DOHH2 (cell line): ENCODE results near the gene DEDD2.
"Not testable (repeated sequence)": the region's sequence is repeated elsewhere in the genome, so short reads cannot be mapped to it uniquely, and the experiment has no call there.

Source experiments
- H3F3A ChIP-seq: fragments of 200-600 bp; sonication (generic), shearing (Covaris generic); 2 replicates; pipeline ENCODE4 v1.6.0; 2016; ENCODE audit warnings: antibody characterized with exemption, mild to moderate bottlenecking; ENCODE audit not compliant: control insufficient read depth, insufficient read depth
- H3K27ac ChIP-seq: fragments of 200-600 bp; sonication (generic); 2 replicates; pipeline ENCODE4 v1.5.1; 2014; ENCODE audit warnings: low read depth, mild to moderate bottlenecking, low read length, moderate library complexity
- H3K27me3 ChIP-seq: fragments of 200-600 bp; sonication (generic); 2 replicates; pipeline ENCODE4 v1.6.1; 2014; ENCODE audit warnings: mild to moderate bottlenecking, low read length, mixed read lengths; ENCODE audit not compliant: control insufficient read depth
- H3K36me3 ChIP-seq: fragments of 200-600 bp; sonication (generic); 2 replicates; pipeline ENCODE4 v1.6.1; 2014; ENCODE audit warnings: mild to moderate bottlenecking, low read length, moderate library complexity, mixed read lengths; ENCODE audit not compliant: control insufficient read depth
- H3K4me1 ChIP-seq: fragments of 200-600 bp; sonication (generic); 2 replicates; pipeline ENCODE4 v1.6.1; 2014; ENCODE audit warnings: mild to moderate bottlenecking, low read length, mixed read lengths; ENCODE audit not compliant: control insufficient read depth
- H3K4me2 ChIP-seq: fragments of 200-600 bp; sonication (generic); 2 replicates; pipeline ENCODE4 v1.6.0; 2014; ENCODE audit warnings: mild to moderate bottlenecking, low read length, moderate library complexity
- H3K4me3 ChIP-seq: fragments of 200-600 bp; sonication (generic); 2 replicates; pipeline ENCODE4 v1.5.1; 2014; ENCODE audit warnings: mild to moderate bottlenecking, low read length, mixed read lengths
- H3K79me2 ChIP-seq: fragments of 200-600 bp; sonication (generic); 2 replicates; pipeline ENCODE4 v1.6.1; 2014; ENCODE audit warnings: mild to moderate bottlenecking, low read length, mixed read lengths; ENCODE audit not compliant: control insufficient read depth
- H3K9me2 ChIP-seq: fragments of 200-600 bp; sonication (generic); replicated peaks from 2 replicates; pipeline ENCODE4 v1.6.1; 2014; ENCODE audit warnings: mild to moderate bottlenecking, low read length, mixed read lengths; ENCODE audit not compliant: control insufficient read depth
- H3K9me3 ChIP-seq: fragments of 200-600 bp; sonication (generic); 2 replicates; pipeline ENCODE4 v1.6.1; 2014; ENCODE audit warnings: antibody characterized with exemption, low read length, mixed read lengths; ENCODE audit not compliant: control insufficient read depth, insufficient read depth
- H4K20me1 ChIP-seq: fragments of 200-600 bp; sonication (generic); 2 replicates; pipeline ENCODE4 v1.6.0; 2014; ENCODE audit warnings: low read depth, mild to moderate bottlenecking, antibody characterized with exemption, low read length, moderate library complexity; ENCODE audit not compliant: control insufficient read depth, insufficient read depth
- CTCF ChIP-seq: fragments of 200-600 bp; sonication (generic); IDR thresholded peaks from one replicate; pipeline ENCODE4 v1.5.1; 2014; ENCODE audit warnings: antibody characterized with exemption, mild to moderate bottlenecking, low read depth, low read length; ENCODE audit not compliant: poor library complexity, severe bottlenecking
- EZH2phosphoT487 ChIP-seq: fragments of 200-600 bp; sonication (generic); IDR thresholded peaks from 2 replicates; pipeline ENCODE4 v1.6.1; 2017; ENCODE audit warnings: borderline replicate concordance, mild to moderate bottlenecking, antibody characterized with exemption, low read length, moderate library complexity, mixed read lengths

The DEDD2 gene

DNA sequence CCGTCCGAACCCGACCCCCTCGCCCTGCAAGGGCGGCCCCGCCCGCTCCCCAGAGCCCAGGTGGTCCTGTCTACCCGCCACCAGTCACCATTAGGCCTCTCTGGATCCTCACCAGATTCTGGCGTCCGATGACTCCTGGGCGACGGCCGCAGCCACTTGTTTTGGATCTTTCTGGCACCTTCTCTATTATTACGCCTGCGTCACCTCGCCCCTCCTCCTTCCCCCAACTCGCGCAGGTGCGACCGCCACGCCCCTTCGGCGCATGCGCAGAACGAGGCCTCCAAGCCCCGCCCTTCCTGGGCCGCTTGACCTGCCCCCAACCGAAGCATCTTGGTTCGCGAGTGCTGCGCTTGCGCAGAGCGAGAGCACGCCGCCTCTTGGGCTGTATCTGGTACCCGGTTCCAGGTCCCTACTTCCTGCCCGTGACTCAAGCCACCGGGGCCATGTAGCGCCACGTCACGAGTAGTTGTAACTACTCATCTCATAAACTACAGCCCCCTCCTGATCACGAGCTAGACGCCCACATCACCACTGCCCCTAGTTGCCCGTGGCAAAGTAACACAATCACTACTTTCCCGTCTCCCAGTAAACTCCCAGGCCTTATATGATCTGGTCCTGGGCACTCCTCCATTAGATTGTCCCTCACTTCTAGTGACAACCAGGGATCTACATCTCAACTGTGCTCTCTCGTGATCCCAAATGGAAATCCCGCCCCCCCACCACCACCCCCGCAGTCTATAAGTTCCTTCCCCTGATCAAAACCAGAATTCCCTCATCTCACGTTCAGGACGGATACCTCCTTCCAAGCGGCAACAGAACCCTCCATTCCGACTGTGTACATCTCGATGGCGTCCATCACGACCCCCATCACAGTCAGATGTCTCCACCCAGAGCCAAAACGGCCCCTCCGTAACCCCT is at the start of gene DEDD2:
TSS of gene DEDD2 (minus strand) at position 158 of the 918 bp plus-strand sequence. CDS start 670 bp downstream, outside the sequence.
- H4K20me1 ChIP-seq: peaks cover 14% of the 10 kb centered on the region; the same call in 1 of the 2 replicates
- no peak for TF ChIP-seq EZH2phosphoT487
- TF ChIP-seq CTCF: no peak
- no peaks in the 10 kb centered on the region for H3F3A ChIP-seq

GRCh38 chr19:42266928-42267603 is 49.6 kb upstream of the DEDD2 start:
- H3K27ac ChIP-seq: not testable (repeated sequence)
- Histone ChIP-seq H3K4me2 (peak overlapping the region; percentile 94), H3K4me3 (peak overlapping the region; percentile 94)

More for the DNA sequence above, at the start of gene DEDD2:
- Histone ChIP-seq H3K27ac (peak within 1 kb of the TSS; percentile 69), H3K9me2 (no peaks in the 10 kb centered on the region), H3K27me3 (no peaks in the 10 kb centered on the region), H3K9me3 (no peaks in the 10 kb centered on the region), H3K4me3 (peak within 1 kb of the TSS; percentile 98), H3K79me2 (peaks cover 94% of the 10 kb centered on the region), H3K4me1 (peaks cover 48% of the 10 kb centered on the region), H3K36me3 (peaks cover 63% of the 10 kb centered on the region), H3K4me2 (peak within 1 kb of the TSS; percentile 89)

DNA sequence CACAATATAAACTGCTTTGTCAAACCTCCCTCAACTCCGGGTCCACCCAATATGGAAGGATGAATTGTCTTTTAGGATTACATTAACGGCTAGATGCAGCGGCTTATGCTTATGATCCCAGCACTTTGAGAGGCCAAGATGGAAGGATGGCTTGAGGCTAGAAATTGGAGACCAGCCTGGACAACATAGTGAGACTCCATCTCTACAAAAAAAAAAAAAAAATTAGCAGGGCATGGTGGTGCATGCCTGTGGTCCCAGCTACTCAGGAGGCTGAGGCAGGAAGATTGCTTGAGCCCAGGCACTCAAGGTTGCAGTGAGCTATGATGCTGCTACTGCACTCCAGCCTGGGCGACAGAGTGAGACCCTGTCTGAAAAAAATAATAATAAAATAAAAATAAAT is 48.6 kb upstream of the DEDD2 start:
- Histone ChIP-seq H3K4me1 (peaks cover 23% of the 10 kb centered on the region), H3K79me2 (peaks cover 16% of the 10 kb centered on the region)
- not testable (repeated sequence) for H4K20me1 ChIP-seq, H3K27ac ChIP-seq, H3K36me3 ChIP-seq, H3K4me2 ChIP-seq, H3K27me3 ChIP-seq, H3K4me3 ChIP-seq, H3F3A ChIP-seq, H3K9me3 ChIP-seq, H3K9me2 ChIP-seq

More at GRCh38 chr19:42266928-42267603, 49.6 kb upstream of the DEDD2 start:
- H3K9me2 ChIP-seq, H3K9me3 ChIP-seq, H3K27me3 ChIP-seq, H4K20me1 ChIP-seq, H3K36me3 ChIP-seq, H3F3A ChIP-seq: not testable (repeated sequence)
- Histone ChIP-seq H3K4me1 (peaks cover 27% of the 10 kb centered on the region), H3K79me2 (peaks cover 19% of the 10 kb centered on the region)

DNA sequence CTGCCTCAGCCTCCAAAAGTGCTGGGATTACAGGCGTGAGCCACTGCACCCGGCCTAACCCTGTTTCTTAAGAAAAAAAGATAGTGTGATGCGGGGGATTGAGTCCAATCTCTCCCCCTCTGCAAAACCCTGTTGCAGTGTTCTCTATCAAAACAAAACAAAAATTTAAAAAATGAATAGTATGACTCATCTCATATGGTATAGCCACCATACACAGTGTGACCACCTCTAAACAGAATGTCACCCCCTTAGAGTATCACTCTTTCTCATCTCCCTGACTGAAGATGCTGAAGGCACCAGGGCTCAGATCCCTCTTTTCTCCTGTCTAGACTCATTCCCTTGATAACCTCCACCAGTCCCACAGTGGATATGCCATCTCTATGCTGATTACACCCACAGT is 44.3 kb upstream of the DEDD2 start:
- Histone ChIP-seq H3F3A (no peaks in the 10 kb centered on the region), H3K79me2 (no peaks in the 10 kb centered on the region), H3K9me3 (no peaks in the 10 kb centered on the region), H3K27ac (no peak overlapping the region), H3K4me3 (no peak overlapping the region), H3K4me2 (no peak overlapping the region), H3K27me3 (peaks cover 7% of the 10 kb centered on the region; the same call in 1 of the 2 replicates), H3K9me2 (no peaks in the 10 kb centered on the region), H4K20me1 (no peaks in the 10 kb centered on the region), H3K4me1 (no peaks in the 10 kb centered on the region), H3K36me3 (no peaks in the 10 kb centered on the region)
- no peak for TF ChIP-seq EZH2phosphoT487
- no peak for TF ChIP-seq CTCF

DNA sequence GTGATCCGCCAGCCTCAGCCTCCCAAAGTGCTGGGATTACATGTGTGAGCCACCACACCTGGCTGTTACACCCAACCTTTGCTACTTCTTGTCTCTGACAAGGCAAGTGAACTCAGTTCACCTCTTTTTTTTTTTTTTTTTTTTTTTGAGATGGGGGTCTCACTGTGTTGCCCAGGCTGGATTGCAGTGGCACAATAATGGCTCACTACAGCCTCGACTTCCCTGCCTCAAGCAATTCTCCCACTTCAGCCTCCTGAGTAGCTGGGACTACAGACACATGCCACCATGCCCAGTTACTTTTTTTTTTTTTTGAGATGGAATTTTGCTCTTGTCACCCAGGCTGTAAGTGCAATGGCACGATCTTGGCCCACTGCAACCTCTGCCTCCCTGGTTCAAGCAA is 40.4 kb upstream of the DEDD2 start:
- not testable (repeated sequence) for H3K4me2 ChIP-seq, H3F3A ChIP-seq, H4K20me1 ChIP-seq, H3K27ac ChIP-seq, H3K9me2 ChIP-seq, H3K4me3 ChIP-seq, H3K9me3 ChIP-seq
- Histone ChIP-seq H3K79me2 (peaks cover 19% of the 10 kb centered on the region), H3K4me1 (peaks cover 10% of the 10 kb centered on the region), H3K36me3 (peaks cover 15% of the 10 kb centered on the region), H3K27me3 (peaks cover 15% of the 10 kb centered on the region)
